OCI-LY7 (cell line): Measurements from ENCODE around the gene CHMP1B.

Experiments used
- EZH2phosphoT487 ChIP-seq: fragments of 200-600 bp; sonication (generic); IDR thresholded peaks from 2 replicates; pipeline ENCODE4 v1.6.1; 2018; ENCODE audit warnings: low read depth, borderline replicate concordance, mild to moderate bottlenecking, mixed run types, antibody characterized with exemption, low read length, moderate library complexity, mixed read lengths
- TF ChIP-seq, protein P1 (sequence below): fragments of 200-600 bp; sonication (generic); conservative IDR thresholded peaks from 2 replicates; pipeline ENCODE4 v1.5.1; 2014; ENCODE audit warnings: mild to moderate bottlenecking, antibody characterized with exemption, low read length, moderate library complexity, mixed read lengths

DNA sequence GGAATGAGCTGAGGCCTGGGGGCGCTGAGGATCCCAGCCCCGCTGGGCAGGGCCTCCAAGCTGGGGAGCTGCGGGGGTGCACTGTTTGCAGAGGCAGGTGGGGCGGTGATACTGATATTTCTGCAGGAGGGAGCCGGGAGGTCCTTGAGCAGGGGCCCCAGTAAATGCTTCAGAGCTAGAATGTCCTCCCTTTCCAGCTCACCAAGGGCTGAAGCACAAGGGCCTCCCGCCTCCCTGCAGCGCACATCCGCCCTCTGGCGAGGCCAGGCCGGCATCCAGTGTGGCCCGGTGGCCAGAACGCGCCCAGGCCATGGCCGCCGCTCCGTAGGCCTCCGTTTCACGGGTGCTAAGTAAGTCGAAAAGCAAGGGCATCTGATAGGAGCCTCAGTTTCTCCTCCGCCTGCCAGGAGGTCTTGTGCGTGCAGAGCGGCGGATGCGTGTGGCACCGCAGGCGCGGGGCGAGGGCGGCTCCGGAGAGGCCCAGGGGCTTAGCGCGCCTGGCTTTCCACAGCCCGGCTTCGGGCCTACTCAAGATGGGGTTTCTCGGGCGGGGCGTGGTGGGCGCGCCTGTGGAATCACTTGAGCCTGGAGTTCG is 29.5 kb upstream of the CHMP1B start:
- TF ChIP-seq, protein P1, sequence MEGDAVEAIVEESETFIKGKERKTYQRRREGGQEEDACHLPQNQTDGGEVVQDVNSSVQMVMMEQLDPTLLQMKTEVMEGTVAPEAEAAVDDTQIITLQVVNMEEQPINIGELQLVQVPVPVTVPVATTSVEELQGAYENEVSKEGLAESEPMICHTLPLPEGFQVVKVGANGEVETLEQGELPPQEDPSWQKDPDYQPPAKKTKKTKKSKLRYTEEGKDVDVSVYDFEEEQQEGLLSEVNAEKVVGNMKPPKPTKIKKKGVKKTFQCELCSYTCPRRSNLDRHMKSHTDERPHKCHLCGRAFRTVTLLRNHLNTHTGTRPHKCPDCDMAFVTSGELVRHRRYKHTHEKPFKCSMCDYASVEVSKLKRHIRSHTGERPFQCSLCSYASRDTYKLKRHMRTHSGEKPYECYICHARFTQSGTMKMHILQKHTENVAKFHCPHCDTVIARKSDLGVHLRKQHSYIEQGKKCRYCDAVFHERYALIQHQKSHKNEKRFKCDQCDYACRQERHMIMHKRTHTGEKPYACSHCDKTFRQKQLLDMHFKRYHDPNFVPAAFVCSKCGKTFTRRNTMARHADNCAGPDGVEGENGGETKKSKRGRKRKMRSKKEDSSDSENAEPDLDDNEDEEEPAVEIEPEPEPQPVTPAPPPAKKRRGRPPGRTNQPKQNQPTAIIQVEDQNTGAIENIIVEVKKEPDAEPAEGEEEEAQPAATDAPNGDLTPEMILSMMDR, result no peak
- TF ChIP-seq EZH2phosphoT487, result no peak
